NCI-H524 (cell line): Measurements from ENCODE around the gene PLVAP.

Experiments
- DNase-seq, 2 experiments: peaks; one replicate each; lab custom pipeline; 2025; lab: John Stamatoyannopoulos, UW

Gene PLVAP

GRCh38 chr19:17376935-17377600 is at the start of gene PLVAP:
Gene PLVAP (minus strand): TSS chr19:17377342. CDS start chr19:17377288, 54 bp downstream.
- DNase-seq: no peak

GRCh38 chr19:17424743-17425365 is 47.7 kb upstream of the PLVAP start:
- peak; percentile 38 to 73 for DNase-seq

GRCh38 chr19:17423429-17424208 is 46.5 kb upstream of the PLVAP start:
- no peak for DNase-seq

GRCh38 chr19:17421942-17422341 is 44.8 kb upstream of the PLVAP start:
- DNase-seq: no peak

- peak; percentile 14 to 69 for DNase-seq
Measured at GRCh38 chr19:17420475-17420924, 43.4 kb upstream of the PLVAP start.

DNA sequence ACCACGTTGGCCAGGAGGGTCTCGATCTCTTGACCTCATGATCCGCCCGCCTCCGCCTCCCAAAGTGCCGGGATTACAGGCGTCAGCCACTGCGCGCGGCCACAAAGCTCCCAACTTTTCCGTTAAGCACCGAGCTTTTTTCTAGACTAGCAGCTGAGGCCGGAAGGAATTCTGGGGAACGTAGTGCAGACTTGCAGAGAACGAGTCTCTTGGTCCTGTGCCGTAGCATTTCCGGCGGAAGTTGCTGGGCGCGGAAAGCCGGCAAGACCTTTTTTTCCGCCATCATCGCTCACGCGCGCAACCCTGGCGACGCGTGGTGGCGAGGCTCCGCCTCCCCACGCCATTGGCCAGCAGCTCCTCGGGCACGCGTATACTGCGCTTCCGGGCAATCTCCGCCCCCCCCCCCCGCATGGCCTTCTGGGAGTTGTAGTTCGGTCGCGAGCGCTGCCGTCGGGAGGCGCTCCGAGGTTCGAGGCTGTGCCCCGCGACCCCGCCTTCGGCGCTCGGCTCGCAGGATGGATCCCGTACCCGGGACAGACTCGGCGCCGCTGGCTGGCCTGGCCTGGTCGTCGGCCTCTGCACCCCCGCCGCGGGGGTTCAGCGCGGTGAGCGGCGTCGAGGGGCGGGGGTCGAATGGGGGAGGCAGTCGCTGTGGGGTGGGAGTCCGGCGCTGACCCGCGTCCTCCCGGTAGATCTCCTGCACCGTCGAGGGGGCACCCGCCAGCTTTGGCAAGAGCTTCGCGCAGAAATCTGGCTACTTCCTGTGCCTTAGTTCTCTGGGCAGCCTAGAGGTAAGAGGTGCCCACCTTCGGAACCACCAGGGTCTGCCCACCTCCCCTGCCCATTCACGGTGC is 42.7 kb upstream of the PLVAP start, which contains the start of gene MVB12A:
Gene MVB12A (plus strand): TSS at position 427 of the 854 bp plus-strand sequence. CDS start 89 bp downstream, at position 516.
- DNase-seq: peak; percentile 99 to 100

DNA sequence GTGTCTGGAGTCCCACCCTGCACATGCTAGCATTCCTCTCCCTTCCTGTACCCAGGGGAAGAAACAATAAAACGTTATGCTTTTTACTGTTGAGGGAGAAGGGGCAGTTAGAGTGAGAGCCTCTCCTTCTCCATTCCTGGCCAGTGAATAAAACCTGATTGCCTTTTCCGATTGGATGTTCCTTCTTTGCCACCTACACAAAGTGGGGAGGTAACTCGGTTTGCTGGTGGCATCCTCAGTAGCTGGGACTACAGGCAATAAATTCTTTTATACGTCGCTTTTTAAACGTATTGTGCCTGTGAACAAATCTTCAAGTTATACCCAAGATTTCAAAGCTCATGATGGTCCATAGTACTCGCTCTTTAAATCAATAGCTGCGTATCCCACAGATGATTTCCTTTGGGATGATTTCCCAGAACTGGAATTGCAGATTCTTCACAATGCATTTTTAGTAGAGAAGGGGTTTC is 42.0 kb upstream of the PLVAP start:
- DNase-seq: no peak

DNA sequence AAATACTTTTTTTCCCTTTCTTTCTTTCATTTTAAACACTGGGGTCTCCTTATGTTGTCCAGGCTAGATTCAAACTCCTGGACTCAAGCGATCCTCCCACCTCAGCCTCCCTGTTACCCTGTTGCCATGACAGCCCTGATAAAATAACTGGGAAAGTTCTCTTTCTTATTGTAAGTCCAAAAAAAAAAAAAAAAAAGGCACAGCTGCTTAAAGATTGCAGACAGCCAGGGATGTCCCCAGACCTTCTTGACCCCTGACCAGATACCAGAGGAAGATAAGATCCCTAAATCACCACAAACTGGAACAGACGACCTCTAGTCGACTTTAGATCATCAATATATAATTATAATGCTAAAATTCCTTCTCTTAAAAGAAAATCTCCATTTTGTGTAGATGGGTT is 41.6 kb upstream of the PLVAP start:
- no peak for DNase-seq

GRCh38 chr19:17415121-17415520 is 38.0 kb upstream of the PLVAP start:
- peak; percentile 88 to 92 for DNase-seq

DNA sequence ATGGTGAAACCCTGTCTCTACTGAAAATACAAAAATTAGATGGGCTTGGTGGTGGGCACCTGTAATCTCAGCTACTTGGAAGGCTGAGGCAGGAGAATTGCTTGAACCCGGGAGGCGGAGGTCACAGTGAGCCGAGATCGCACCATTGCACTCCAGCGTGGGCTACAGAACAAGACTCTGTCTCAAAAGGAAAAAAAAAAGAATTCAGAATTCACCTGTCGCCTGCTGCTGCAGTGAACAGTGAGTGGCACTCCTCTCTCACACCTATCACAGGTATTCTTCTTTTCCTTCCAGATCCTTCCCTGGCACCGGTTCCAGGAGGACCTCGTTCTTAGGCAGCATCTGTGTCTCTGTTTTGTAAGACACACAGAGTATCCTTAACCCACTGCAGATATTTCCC is 37.0 kb upstream of the PLVAP start:
- DNase-seq: no peak

GRCh38 chr19:17411801-17412200 is 34.7 kb upstream of the PLVAP start:
- DNase-seq: no peak

- no peak for DNase-seq
Measured at GRCh38 chr19:17409990-17410389, 32.8 kb upstream of the PLVAP start.

GRCh38 chr19:17406887-17407196 is 29.7 kb upstream of the PLVAP start:
- DNase-seq: no peak

DNA sequence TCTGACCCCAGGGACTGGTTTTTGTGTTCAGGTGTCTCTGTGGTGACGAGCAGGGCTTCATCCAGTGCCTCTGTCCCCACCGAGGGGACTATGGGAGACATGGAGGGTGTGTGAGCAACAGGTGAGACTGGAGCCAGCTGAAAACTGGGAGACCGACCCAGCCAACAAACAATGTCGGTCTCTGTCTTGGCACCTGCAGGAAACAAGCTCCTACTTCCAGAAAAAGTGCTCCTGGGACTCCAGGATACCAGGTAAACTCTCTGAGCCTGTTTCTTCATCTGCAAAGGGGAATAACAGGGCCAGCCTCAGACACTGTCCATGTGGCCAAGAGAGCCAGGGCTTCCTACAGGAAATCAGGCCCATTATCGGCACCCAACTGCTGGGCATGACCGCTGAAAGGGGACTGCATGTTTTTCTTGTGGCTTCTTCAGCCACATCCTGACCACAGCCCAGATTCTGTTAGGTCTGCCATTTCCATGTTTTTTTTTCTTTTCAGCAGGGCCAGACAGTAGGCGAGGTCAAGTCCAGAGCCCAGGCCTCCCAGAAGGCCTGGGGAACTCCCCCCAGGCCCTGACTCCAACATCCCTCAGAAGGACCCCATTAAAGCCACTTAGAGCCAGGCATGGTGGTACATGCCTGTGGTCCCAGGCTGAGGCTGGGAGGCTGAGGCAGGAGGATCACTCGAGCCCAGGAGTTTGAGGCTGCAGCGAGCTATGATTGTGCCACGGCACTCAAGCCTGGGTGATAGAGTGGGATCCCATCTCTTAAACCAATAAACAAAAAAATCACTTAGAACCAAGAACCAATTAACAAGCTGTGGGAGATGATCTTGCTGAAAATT is 29.1 kb upstream of the PLVAP start:
- DNase-seq: no peak

DNA sequence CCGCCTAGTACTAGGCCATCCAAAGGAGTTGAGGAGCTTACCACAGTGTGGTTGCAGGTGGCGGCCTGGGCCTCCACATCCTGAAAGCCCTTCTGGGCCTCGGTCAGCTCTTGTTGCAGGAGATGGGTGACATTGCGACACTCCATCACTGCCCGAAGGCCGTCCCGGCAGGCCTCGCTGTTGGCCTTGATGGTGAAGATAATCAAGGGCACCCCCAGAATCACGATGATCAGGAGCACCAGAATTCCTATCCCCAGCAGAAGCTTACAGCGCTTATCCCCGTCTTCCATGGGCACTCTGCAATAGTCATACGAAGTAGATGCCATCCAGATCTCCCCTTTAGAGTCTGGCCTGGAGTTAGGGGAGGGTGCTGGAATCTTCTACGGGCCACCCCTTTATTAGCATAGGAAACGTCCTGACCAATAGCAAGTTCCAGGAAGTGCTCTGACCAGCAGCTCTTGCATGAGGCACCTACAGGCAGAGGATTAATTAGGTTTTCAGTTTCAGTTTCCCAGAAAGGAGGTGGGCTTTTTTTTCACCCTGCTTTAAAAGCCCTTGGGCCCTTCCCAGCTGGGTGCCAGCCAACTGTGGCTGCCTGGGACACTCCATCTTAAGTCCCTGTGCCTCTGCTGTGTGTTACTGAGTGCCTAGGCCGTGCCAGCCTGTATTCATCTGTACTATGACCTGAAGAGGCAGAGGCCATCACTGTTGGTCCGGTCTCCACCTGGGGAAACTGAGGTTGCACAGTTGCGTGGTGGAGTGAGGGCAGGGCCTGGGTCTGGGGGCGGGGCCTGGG is 28.3 kb upstream of the PLVAP start, which contains the start of gene BST2:
Gene BST2 (minus strand): TSS at position 381 of the 796 bp plus-strand sequence. CDS start 55 bp downstream, at position 326.
- no peak for DNase-seq

DNA sequence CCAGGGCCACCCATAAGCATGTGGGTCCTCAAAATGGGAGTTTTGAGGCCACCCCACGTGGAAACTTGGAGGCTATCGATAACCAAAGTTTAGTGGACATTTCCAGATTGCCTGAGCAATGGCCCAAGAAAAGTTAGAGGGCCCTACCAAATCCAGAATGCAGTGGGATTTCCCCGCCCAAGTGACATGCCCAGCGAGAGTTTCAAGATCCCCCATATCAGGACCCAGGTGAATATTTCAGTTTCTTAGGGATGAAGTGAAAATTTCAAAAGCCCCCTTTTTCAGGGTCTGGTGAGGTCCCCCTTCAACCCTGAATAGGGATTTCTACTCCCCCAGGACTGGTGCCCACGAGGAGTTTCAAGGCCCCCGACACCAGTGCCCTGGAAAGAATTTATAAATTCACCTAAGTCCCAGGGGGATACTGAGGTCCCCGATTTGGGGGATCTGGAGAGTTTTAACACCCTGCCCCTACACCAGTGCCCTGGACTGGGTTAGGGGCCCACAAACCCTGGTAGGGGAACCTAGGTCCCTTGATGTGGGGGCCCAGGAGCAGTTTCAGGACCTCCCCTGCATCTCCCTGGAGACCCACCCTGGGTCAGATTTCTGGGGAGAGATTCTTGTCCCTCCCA is 27.6 kb upstream of the PLVAP start:
- DNase-seq: no peak

- DNase-seq: no peak
Measured at GRCh38 chr19:17404015-17404414, 26.9 kb upstream of the PLVAP start.

- DNase-seq: peak in 1 of 2 experiments; percentile 35
Measured at GRCh38 chr19:17402982-17403855, 26.1 kb upstream of the PLVAP start.
